Activated CD4-positive, alpha-beta T cell treated with anti-CD3 and anti-CD28 coated beads, Interleukin-2, amount 10 ng/mL, durations not matched to agents 24 days and 14 days (primary cell): ENCODE data around the gene RBMS3. TPM values are rescaled to one million over a fixed set of nuclear protein-coding genes. Genes with fewer than 3 reads are reported as not detected.

Source experiments
- DNase-seq: peaks from one replicate; pipeline ENCODE4 v3.0.0; 2022
- H3K27ac Mint-ChIP-seq: one replicate; pipeline ENCODE4 v1.8.0; 2022; ENCODE audit warnings: mild to moderate bottlenecking, mixed read lengths
- H3K27me3 Mint-ChIP-seq: one replicate; pipeline ENCODE4 v1.8.0; 2022; ENCODE audit warnings: mixed read lengths
- H3K36me3 Mint-ChIP-seq: one replicate; pipeline ENCODE4 v1.8.0; 2022; ENCODE audit warnings: low read depth, mild to moderate bottlenecking, mixed read lengths
- H3K4me1 Mint-ChIP-seq: one replicate; pipeline ENCODE4 v1.8.0; 2021; ENCODE audit warnings: mixed read lengths
- H3K4me3 Mint-ChIP-seq: one replicate; pipeline ENCODE4 v1.8.0; 2022; ENCODE audit warnings: mild to moderate bottlenecking, moderate library complexity, mixed read lengths
- H3K9me3 Mint-ChIP-seq: one replicate; pipeline ENCODE4 v1.8.0; 2021; ENCODE audit warnings: mixed read lengths
- intact Hi-C: fragments of 100-400 bp; cut with micrococcal nuclease; formaldehyde crosslinking; loops from one replicate; pipeline ENCODE4 v1.15.1; 2023
- total RNA-seq: library from RNA; stranded (reverse); gene quantifications from 2 replicates; pipeline ENCODE4 v1.2.3, GENCODE V29; 2022

Gene RBMS3
- total RNA-seq, 1 donor from 2014 or later: 4.3 TPM

DNA sequence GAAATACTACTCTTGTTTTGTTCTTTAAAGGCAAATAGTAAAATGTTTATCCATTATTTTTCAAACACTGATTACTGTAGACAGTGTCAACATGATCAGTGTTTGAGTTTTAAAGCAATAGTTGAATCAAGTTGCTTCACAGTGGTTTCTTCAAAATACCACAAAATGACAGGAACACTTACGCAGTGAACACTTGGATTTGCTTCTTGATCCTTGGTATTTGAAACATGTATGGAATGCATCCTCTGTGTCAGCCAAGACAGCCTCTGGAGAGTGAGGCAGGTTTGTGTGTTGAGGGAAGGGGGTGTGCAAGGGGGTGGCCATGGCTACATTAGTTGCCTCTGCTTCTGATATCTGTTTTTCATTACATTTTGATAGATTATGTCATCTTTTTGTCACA lies 413.0 kb downstream of the RBMS3 start:
- Mint-ChIP-seq H3K4me1 (no peaks in the 10 kb centered on the region), H3K4me3 (no peak overlapping the region), H3K27ac (no peak overlapping the region), H3K36me3 (no peaks in the 10 kb centered on the region), H3K9me3 (no peaks in the 10 kb centered on the region), H3K27me3 (peaks cover 18% of the 10 kb centered on the region)
- intact Hi-C loops: no loop called here
- no peak for DNase-seq

DNA sequence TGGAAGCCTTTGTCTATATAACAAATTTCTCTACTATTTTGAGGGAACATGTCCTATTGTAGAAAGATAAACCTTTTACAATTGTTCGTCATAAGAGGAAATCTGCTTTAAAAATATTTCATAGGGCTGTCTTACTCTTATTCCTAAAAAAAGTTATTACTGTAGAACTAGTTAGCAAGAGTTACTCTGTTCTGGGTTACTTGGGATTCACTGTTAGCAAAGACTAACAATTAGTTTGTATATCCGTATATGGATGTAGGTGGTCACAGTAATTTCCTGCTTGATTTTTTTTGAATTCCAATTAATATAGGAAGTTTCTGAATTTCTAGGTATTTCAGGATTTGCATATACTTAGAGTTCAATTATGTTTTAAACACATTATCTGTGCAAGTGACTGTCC lies 413.5 kb downstream of the RBMS3 start:
- Mint-ChIP-seq H3K27ac (no peak overlapping the region), H3K4me3 (no peak overlapping the region), H3K36me3 (no peaks in the 10 kb centered on the region), H3K9me3 (no peaks in the 10 kb centered on the region), H3K4me1 (no peaks in the 10 kb centered on the region), H3K27me3 (peaks cover 18% of the 10 kb centered on the region)
- DNase-seq: no peak
- intact Hi-C loops: no loop called here

GRCh38 chr3:29694783-29695182 lies 413.9 kb downstream of the RBMS3 start:
- Mint-ChIP-seq H3K36me3 (no peaks in the 10 kb centered on the region), H3K4me1 (no peaks in the 10 kb centered on the region), H3K27ac (no peak overlapping the region), H3K27me3 (peaks cover 18% of the 10 kb centered on the region), H3K4me3 (no peak overlapping the region), H3K9me3 (peaks cover under 1% of the 10 kb centered on the region)
- DNase-seq: no peak
- intact Hi-C loops: no loop called here

GRCh38 chr3:29695201-29695600 lies 414.3 kb downstream of the RBMS3 start:
- peaks cover 4% of the 10 kb centered on the region for H3K9me3 Mint-ChIP-seq
- DNase-seq: no peak
- no peaks in the 10 kb centered on the region for H3K36me3 Mint-ChIP-seq
- no peak overlapping the region for H3K27ac Mint-ChIP-seq
- no peaks in the 10 kb centered on the region for H3K4me1 Mint-ChIP-seq
- intact Hi-C loops: no loop called here
- peaks cover 16% of the 10 kb centered on the region for H3K27me3 Mint-ChIP-seq
- H3K4me3 Mint-ChIP-seq: no peak overlapping the region

DNA sequence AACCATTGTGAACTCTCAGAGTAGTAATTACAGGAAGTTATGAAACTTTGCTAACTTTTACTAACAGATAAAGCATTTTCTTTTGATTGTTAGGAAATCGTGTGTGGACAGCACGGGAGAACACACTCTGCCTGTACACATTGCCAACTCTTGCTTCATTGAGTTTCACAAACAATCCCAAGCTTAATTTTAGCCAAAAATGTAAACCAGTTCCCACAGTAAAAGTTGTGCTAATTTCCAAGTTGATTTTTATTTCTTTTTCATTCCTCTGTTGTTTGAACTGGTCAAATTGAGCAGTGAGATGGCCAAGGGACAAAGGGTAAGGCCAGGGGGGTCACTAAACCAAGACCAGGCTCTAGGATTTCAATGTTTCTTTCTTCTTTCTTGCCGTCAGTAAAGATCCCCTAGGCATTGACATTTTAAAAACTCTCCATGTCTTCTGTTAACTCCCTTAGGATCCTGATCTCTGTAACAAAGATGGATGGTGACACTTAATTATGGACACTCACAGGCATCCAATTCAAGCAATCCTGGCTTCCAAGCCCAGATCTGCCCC lies 414.9 kb downstream of the RBMS3 start:
- peaks cover 15% of the 10 kb centered on the region for H3K27me3 Mint-ChIP-seq
- no peak overlapping the region for H3K27ac Mint-ChIP-seq
- H3K4me1 Mint-ChIP-seq: no peaks in the 10 kb centered on the region
- no peaks in the 10 kb centered on the region for H3K36me3 Mint-ChIP-seq
- H3K9me3 Mint-ChIP-seq: peaks cover 10% of the 10 kb centered on the region
- DNase-seq: no peak
- H3K4me3 Mint-ChIP-seq: no peak overlapping the region
- intact Hi-C loops: no loop called here

DNA sequence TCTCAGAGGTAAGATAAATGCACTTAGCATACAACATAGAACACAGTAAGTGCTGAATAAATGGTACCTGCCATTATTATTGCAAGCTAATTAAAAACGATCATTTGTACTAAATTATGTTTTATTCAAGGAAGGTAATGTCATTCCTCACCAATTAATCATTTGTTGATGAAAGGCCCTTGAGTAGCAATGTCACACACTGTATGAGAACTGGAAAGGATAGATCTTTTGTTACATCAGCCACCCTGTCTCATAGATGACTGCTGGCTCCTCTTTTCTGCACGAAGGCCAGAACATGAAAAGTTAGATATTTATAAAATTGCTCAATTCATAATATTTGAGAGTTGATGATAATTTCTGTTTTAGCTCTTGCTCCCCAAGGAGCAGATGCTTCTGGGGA lies 415.4 kb downstream of the RBMS3 start:
- H3K27ac Mint-ChIP-seq: no peak overlapping the region
- intact Hi-C loops: no loop called here
- H3K9me3 Mint-ChIP-seq: peaks cover 11% of the 10 kb centered on the region
- no peaks in the 10 kb centered on the region for H3K36me3 Mint-ChIP-seq
- no peak overlapping the region for H3K4me3 Mint-ChIP-seq
- no peak for DNase-seq
- H3K4me1 Mint-ChIP-seq: no peaks in the 10 kb centered on the region
- peaks cover 14% of the 10 kb centered on the region for H3K27me3 Mint-ChIP-seq

- intact Hi-C loops: no loop called here
- no peak for DNase-seq
- Mint-ChIP-seq H3K27me3 (peaks cover 10% of the 10 kb centered on the region), H3K9me3 (peaks cover 11% of the 10 kb centered on the region), H3K36me3 (no peaks in the 10 kb centered on the region), H3K4me1 (no peaks in the 10 kb centered on the region), H3K4me3 (no peak overlapping the region), H3K27ac (no peak overlapping the region)
These were observed 417.1 kb downstream of the RBMS3 start for GRCh38 chr3:29697989-29698388.

GRCh38 chr3:29700256-29700655 lies 419.4 kb downstream of the RBMS3 start:
- peaks cover 11% of the 10 kb centered on the region for H3K9me3 Mint-ChIP-seq
- H3K4me1 Mint-ChIP-seq: no peaks in the 10 kb centered on the region
- DNase-seq: no peak
- intact Hi-C loops: no loop called here
- no peak overlapping the region for H3K27ac Mint-ChIP-seq
- H3K27me3 Mint-ChIP-seq: peaks cover 2% of the 10 kb centered on the region
- no peaks in the 10 kb centered on the region for H3K36me3 Mint-ChIP-seq
- no peak overlapping the region for H3K4me3 Mint-ChIP-seq

DNA sequence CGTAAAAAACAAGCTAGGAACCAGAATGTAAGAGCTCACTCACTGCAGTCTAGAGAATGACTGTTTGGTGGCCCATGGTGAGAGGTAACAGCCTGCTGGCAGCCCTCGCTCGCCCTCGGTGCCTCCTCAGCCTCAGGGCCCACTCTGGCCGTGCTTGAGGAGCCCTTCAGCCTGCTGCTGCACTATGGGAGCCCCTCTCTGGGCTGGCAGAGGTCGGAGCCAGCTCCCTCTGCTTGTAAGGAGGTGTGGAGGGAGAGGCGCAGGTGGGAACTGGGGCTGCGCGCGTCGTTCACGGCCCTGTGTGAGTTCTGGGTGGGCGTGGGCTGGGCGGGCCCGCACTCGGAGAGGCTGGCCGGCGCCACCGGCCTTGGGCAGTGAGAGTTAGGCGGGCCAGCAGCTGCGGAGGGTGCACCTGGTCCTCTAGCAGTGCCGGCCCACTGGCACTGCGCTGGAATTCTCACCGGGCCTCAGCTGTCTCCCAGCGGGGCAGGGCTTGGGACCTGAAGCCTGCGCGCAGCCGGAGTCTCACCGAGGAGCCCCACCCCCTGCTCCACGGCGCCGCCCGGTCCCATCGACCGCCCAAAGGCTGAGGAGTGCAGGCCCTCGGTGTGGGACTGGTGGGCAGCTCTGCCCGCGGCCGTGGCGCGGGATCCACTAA lies 420.6 kb downstream of the RBMS3 start:
- no peak for DNase-seq
- intact Hi-C loops: no loop called here
- H3K27ac Mint-ChIP-seq: no peak overlapping the region
- H3K4me1 Mint-ChIP-seq: no peaks in the 10 kb centered on the region
- peaks cover 11% of the 10 kb centered on the region for H3K9me3 Mint-ChIP-seq
- H3K27me3 Mint-ChIP-seq: no peaks in the 10 kb centered on the region
- no peaks in the 10 kb centered on the region for H3K36me3 Mint-ChIP-seq
- no peak overlapping the region for H3K4me3 Mint-ChIP-seq

DNA sequence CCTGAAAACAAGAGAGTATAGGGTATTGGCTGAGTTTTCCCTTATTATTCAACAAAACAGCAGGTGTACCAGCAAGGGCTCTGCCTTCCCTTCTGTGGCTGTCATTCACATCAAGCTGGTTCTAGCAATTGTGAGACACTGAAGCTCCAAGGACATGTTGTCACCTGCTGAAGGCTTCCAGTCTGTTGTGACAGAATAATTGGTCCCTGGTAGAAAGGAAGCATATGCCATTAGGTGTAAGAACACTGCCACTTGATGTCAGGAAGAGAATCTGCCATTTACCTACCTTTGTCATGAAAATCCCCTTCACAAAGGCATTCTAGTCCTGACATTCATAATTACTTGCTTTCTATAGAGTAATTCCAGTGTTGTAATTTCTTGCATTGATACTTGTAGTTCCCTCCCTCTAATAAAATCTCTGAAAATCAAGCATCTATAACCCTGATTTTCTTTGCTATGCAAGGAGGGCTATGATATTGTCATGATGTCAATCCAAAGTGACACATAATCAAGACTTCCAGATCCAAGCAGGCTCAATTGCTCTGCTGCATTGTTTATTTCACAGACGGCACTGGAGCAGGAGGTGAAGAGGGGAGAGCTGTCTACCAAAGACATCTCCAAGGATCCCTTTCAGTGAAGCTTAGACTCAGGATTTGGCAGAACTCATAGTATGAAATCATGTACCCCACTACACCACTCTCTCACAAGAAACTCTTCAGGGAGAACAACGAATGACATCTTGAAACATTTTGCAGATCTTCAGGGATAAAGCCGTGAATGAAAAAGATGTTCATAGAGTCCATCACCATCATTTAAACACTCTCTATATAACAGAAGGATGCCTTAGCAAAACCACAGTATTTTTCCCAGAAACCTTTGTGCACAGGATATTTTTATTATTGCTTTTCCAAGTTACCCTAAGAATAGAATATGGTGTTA lies 425.3 kb downstream of the RBMS3 start:
- H3K9me3 Mint-ChIP-seq: no peaks in the 10 kb centered on the region
- no peak overlapping the region for H3K27ac Mint-ChIP-seq

DNA sequence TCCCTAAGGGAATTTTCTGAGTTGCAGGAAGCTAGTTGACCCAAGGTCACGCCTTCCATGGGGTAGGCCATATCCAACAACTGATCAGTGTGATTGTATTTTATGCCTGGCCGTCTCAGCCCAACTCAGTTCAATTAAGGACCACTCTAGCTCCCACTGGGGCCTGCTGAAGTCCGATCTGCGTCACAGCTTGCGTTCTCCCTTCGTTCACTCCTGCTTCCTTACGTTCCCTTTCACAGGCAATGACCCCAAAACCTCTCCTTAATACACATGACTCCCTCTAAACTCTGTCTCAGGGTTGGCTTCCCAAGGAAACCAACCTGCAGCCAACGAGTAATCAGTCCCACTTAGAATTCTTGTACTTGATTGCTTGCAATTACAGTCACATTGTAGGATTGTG lies 428.0 kb downstream of the RBMS3 start:
- Mint-ChIP-seq H3K27me3 (no peaks in the 10 kb centered on the region), H3K36me3 (no peaks in the 10 kb centered on the region), H3K27ac (no peak overlapping the region), H3K4me3 (no peak overlapping the region), H3K4me1 (no peaks in the 10 kb centered on the region), H3K9me3 (no peaks in the 10 kb centered on the region)
- no peak for DNase-seq
- intact Hi-C loops: no loop called here

More for the DNA sequence above, 425.3 kb downstream of the RBMS3 start:
- intact Hi-C loops: no loop called here
- no peak overlapping the region for H3K4me3 Mint-ChIP-seq
- no peaks in the 10 kb centered on the region for H3K27me3 Mint-ChIP-seq
- H3K36me3 Mint-ChIP-seq: no peaks in the 10 kb centered on the region
- H3K4me1 Mint-ChIP-seq: no peaks in the 10 kb centered on the region
- DNase-seq: no peak

- Mint-ChIP-seq H3K27me3 (no peaks in the 10 kb centered on the region), H3K4me1 (no peaks in the 10 kb centered on the region), H3K36me3 (no peaks in the 10 kb centered on the region), H3K27ac (no peak overlapping the region), H3K4me3 (no peak overlapping the region), H3K9me3 (no peaks in the 10 kb centered on the region)
- DNase-seq: no peak
- intact Hi-C loops: no loop called here
These were observed 430.4 kb downstream of the RBMS3 start for GRCh38 chr3:29711255-29711771.

GRCh38 chr3:29716213-29716612 lies 435.3 kb downstream of the RBMS3 start:
- H3K27ac Mint-ChIP-seq: no peak overlapping the region
- H3K4me3 Mint-ChIP-seq: no peak overlapping the region
- intact Hi-C loops: no loop called here
- no peaks in the 10 kb centered on the region for H3K4me1 Mint-ChIP-seq
- no peaks in the 10 kb centered on the region for H3K36me3 Mint-ChIP-seq
- no peaks in the 10 kb centered on the region for H3K27me3 Mint-ChIP-seq
- no peaks in the 10 kb centered on the region for H3K9me3 Mint-ChIP-seq
- no peak for DNase-seq

GRCh38 chr3:29718661-29719065 lies 437.8 kb downstream of the RBMS3 start:
- no peaks in the 10 kb centered on the region for H3K4me1 Mint-ChIP-seq

More at GRCh38 chr3:29718661-29719065, 437.8 kb downstream of the RBMS3 start:
- Mint-ChIP-seq H3K36me3 (no peaks in the 10 kb centered on the region), H3K27ac (no peak overlapping the region), H3K27me3 (no peaks in the 10 kb centered on the region), H3K4me3 (no peak overlapping the region), H3K9me3 (no peaks in the 10 kb centered on the region)
- intact Hi-C loops: no loop called here
- no peak for DNase-seq
